ENCODE data around the gene PLD5.
"Not testable (repeated sequence)": the region's sequence is repeated elsewhere in the genome, so short reads cannot be mapped to it uniquely, and the experiment has no call there.

PLD5 gene

DNA sequence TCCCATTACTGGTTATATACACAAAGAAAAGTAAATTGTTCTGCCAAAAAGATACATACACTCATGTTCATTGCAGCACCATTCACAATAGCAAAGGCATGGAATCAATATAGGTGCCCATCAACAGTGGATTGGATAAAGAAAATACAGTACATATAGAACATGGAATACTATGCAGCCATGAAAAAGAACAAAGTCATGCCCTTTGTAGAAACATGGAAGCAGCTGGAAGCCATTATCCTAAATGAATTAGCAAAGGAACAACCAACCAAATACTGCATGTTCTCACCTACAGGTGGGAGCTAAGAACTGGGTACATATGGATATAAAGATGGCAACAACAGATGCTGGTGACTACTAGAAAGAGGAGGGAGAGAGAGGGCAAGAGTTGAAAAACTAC, 132.6 kb downstream of the PLD5 start:
- DNase-seq: no peak
- no peak overlapping the region for H2BK12ac ChIP-seq (ENCODE audit: low read length in 2 of 2)
- no peak overlapping the region for H2AFZ ChIP-seq (ENCODE audit: low read depth, low read length)
- H3K9me3 ChIP-seq (ENCODE audit: control insufficient read depth, low read length): no peaks in the 10 kb centered on the region
- H2BK120ac ChIP-seq (ENCODE audit: low read depth, low read length): no peak overlapping the region
- no peak overlapping the region for H2AK5ac ChIP-seq (ENCODE audit: low read length, severe bottlenecking)
- no peaks in the 10 kb centered on the region for H3K36me3 ChIP-seq (ENCODE audit: control insufficient read depth in 1 of 2, insufficient read depth in 2 of 2, low read depth in 1 of 2, low read length in 2 of 2)
- H4K8ac ChIP-seq (ENCODE audit: low read length): no peak overlapping the region
- H3K4ac ChIP-seq (ENCODE audit: low read depth in 1 of 2, low read length in 2 of 2): no peak overlapping the region
- H3K4me3 ChIP-seq (ENCODE audit: insufficient read depth in 1 of 2, low read depth in 1 of 2, low read length in 2 of 2): no peak overlapping the region
- H3K23ac ChIP-seq (ENCODE audit: low read length in 2 of 2): no peak overlapping the region
- H3K4me1 ChIP-seq (ENCODE audit: control insufficient read depth, insufficient read depth, low read depth, low read length): no peaks in the 10 kb centered on the region
- no peak overlapping the region for H3K9ac ChIP-seq (ENCODE audit: low read length)
- H3K4me2 ChIP-seq (ENCODE audit: low read length, poor library complexity, severe bottlenecking): no peak overlapping the region
- no peak overlapping the region for H3K18ac ChIP-seq (ENCODE audit: low read depth in 1 of 2, low read length in 2 of 2)
- no peak overlapping the region for H3K14ac ChIP-seq (ENCODE audit: low read length in 2 of 2)
- no peak overlapping the region for H3K27ac ChIP-seq (ENCODE audit: low read length, poor library complexity, severe bottlenecking)
- no peak overlapping the region for H2BK5ac ChIP-seq (ENCODE audit: low read depth, low read length, poor library complexity, severe bottlenecking)
- H2BK15ac ChIP-seq (ENCODE audit: low read depth, poor library complexity, severe bottlenecking): no peak overlapping the region
- no peaks in the 10 kb centered on the region for H3K79me1 ChIP-seq (replicated peaks; ENCODE audit: low read length, poor library complexity, severe bottlenecking)
- no peak overlapping the region for H4K91ac ChIP-seq (ENCODE audit: low read length)
- H3K27me3 ChIP-seq (ENCODE audit: control insufficient read depth in 1 of 2, insufficient read depth in 1 of 2, low read length in 2 of 2): no peaks in the 10 kb centered on the region

DNA sequence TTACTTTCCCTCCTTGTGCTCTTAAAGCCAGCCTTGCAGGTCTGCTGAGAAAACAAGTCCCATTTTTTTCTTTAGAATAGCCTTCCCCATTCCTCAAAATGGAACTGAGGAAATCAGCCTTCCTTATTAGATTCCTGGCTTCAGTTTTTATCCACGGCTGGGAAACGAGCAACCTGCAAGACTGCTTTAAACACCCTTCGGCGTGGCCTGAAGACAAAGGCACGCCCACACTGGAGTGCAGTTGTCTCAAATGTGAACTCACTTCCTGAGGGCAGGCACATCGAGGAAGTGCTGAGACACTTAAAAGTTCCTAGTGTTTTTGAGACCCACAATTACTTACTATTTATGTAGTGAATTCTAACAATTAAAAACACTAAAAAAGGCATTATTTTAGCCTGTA, 148.4 kb downstream of the PLD5 start:
- H3K23ac ChIP-seq (ENCODE audit: low read length in 2 of 2); H2BK12ac ChIP-seq (ENCODE audit: low read length in 2 of 2); H4K91ac ChIP-seq (ENCODE audit: low read length); H2AK5ac ChIP-seq (ENCODE audit: low read length, severe bottlenecking); H3K4me1 ChIP-seq (ENCODE audit: control insufficient read depth, insufficient read depth, low read depth, low read length); H3K9ac ChIP-seq (ENCODE audit: low read length); DNase-seq; H3K36me3 ChIP-seq (ENCODE audit: control insufficient read depth in 1 of 2, insufficient read depth in 2 of 2, low read depth in 1 of 2, low read length in 2 of 2); H2BK15ac ChIP-seq (ENCODE audit: low read depth, poor library complexity, severe bottlenecking); H3K18ac ChIP-seq (ENCODE audit: low read depth in 1 of 2, low read length in 2 of 2); H2AFZ ChIP-seq (ENCODE audit: low read depth, low read length); H3K27me3 ChIP-seq (ENCODE audit: control insufficient read depth in 1 of 2, insufficient read depth in 1 of 2, low read length in 2 of 2); H2BK5ac ChIP-seq (ENCODE audit: low read depth, low read length, poor library complexity, severe bottlenecking); H3K4me3 ChIP-seq (ENCODE audit: insufficient read depth in 1 of 2, low read depth in 1 of 2, low read length in 2 of 2); H4K8ac ChIP-seq (ENCODE audit: low read length); H3K4ac ChIP-seq (ENCODE audit: low read depth in 1 of 2, low read length in 2 of 2); H3K14ac ChIP-seq (ENCODE audit: low read length in 2 of 2); H2BK120ac ChIP-seq (ENCODE audit: low read depth, low read length); H3K27ac ChIP-seq (ENCODE audit: low read length, poor library complexity, severe bottlenecking); H3K79me1 ChIP-seq (replicated peaks; ENCODE audit: low read length, poor library complexity, severe bottlenecking); H3K9me3 ChIP-seq (ENCODE audit: control insufficient read depth, low read length); H3K4me2 ChIP-seq (ENCODE audit: low read length, poor library complexity, severe bottlenecking): not testable (repeated sequence)
- 77% methylated on average over 5 of the region's 6 CpGs for WGBS

DNA sequence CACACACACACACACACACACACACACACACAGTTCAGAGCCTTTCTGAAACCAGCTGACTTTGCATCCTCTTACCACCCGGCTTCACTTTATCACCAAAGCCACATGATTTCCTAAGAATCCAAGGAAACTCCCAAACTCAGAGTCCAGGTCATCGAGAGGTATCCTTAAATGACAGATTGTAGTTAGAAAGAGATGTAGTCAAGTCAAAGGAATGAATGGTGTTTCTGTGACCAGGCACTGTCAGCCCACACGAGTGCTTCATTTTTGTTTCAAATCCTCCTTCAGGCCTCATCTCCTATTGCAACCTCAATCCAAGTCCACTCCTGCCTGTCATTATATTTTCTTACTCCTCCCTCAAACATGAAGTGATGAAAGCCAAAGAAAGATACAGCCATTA, 174.1 kb downstream of the PLD5 start:
- H3K4me1 ChIP-seq (ENCODE audit: control insufficient read depth, insufficient read depth, low read depth, low read length); H4K8ac ChIP-seq (ENCODE audit: low read length); H3K14ac ChIP-seq (ENCODE audit: low read length in 2 of 2); H2BK5ac ChIP-seq (ENCODE audit: low read depth, low read length, poor library complexity, severe bottlenecking); H3K79me1 ChIP-seq (replicated peaks; ENCODE audit: low read length, poor library complexity, severe bottlenecking); H3K4me3 ChIP-seq (ENCODE audit: insufficient read depth in 1 of 2, low read depth in 1 of 2, low read length in 2 of 2); H3K9me3 ChIP-seq (ENCODE audit: control insufficient read depth, low read length); H3K4ac ChIP-seq (ENCODE audit: low read depth in 1 of 2, low read length in 2 of 2); H3K23ac ChIP-seq (ENCODE audit: low read length in 2 of 2); H2BK12ac ChIP-seq (ENCODE audit: low read length in 2 of 2); H3K27me3 ChIP-seq (ENCODE audit: control insufficient read depth in 1 of 2, insufficient read depth in 1 of 2, low read length in 2 of 2); H4K91ac ChIP-seq (ENCODE audit: low read length); H3K27ac ChIP-seq (ENCODE audit: low read length, poor library complexity, severe bottlenecking); H2AK5ac ChIP-seq (ENCODE audit: low read length, severe bottlenecking); H3K9ac ChIP-seq (ENCODE audit: low read length); DNase-seq; H2BK15ac ChIP-seq (ENCODE audit: low read depth, poor library complexity, severe bottlenecking); H3K18ac ChIP-seq (ENCODE audit: low read depth in 1 of 2, low read length in 2 of 2); H2BK120ac ChIP-seq (ENCODE audit: low read depth, low read length); H2AFZ ChIP-seq (ENCODE audit: low read depth, low read length); H3K4me2 ChIP-seq (ENCODE audit: low read length, poor library complexity, severe bottlenecking); H3K36me3 ChIP-seq (ENCODE audit: control insufficient read depth in 1 of 2, insufficient read depth in 2 of 2, low read depth in 1 of 2, low read length in 2 of 2): not testable (repeated sequence)
- WGBS: 62% methylated on average over 2 of the region's 3 CpGs

DNA sequence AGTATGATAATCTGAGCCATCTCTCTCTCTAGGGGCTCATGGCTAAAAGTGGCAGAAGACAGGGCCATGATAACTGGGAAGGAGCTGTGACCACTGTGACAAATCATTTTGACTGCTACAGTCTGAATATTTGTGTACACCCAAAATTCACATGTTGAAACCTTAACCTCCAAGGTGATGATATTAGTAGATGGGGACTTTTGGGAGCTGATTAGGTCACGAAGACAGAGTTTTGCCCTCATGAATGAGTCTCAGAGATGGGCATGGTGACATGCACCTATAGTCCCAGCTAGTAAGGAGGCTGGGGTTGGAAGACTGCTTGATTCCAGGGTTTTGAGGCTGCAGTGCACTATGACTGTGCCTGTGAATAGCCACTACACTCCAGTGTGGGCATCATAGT, 174.9 kb downstream of the PLD5 start:
- Histone ChIP-seq H3K23ac (ENCODE audit: low read length in 2 of 2) (no peak overlapping the region), H4K91ac (ENCODE audit: low read length) (no peak overlapping the region), H2AK5ac (ENCODE audit: low read length, severe bottlenecking) (no peak overlapping the region), H2AFZ (ENCODE audit: low read depth, low read length) (no peak overlapping the region), H3K27me3 (ENCODE audit: control insufficient read depth in 1 of 2, insufficient read depth in 1 of 2, low read length in 2 of 2) (no peaks in the 10 kb centered on the region), H3K4me2 (ENCODE audit: low read length, poor library complexity, severe bottlenecking) (no peak overlapping the region), H3K4me3 (ENCODE audit: insufficient read depth in 1 of 2, low read depth in 1 of 2, low read length in 2 of 2) (no peak overlapping the region), H3K14ac (ENCODE audit: low read length in 2 of 2) (no peak overlapping the region), H2BK120ac (ENCODE audit: low read depth, low read length) (no peak overlapping the region), H3K4me1 (ENCODE audit: control insufficient read depth, insufficient read depth, low read depth, low read length) (no peaks in the 10 kb centered on the region), H3K9ac (ENCODE audit: low read length) (no peak overlapping the region), H3K36me3 (ENCODE audit: control insufficient read depth in 1 of 2, insufficient read depth in 2 of 2, low read depth in 1 of 2, low read length in 2 of 2) (no peaks in the 10 kb centered on the region), H2BK12ac (ENCODE audit: low read length in 2 of 2) (no peak overlapping the region), H3K79me1 (replicated peaks; ENCODE audit: low read length, poor library complexity, severe bottlenecking) (no peaks in the 10 kb centered on the region), H3K18ac (ENCODE audit: low read depth in 1 of 2, low read length in 2 of 2) (no peak overlapping the region), H3K4ac (ENCODE audit: low read depth in 1 of 2, low read length in 2 of 2) (no peak overlapping the region), H3K9me3 (ENCODE audit: control insufficient read depth, low read length) (no peaks in the 10 kb centered on the region), H2BK15ac (ENCODE audit: low read depth, poor library complexity, severe bottlenecking) (no peak overlapping the region), H4K8ac (ENCODE audit: low read length) (no peak overlapping the region), H3K27ac (ENCODE audit: low read length, poor library complexity, severe bottlenecking) (no peak overlapping the region), H2BK5ac (ENCODE audit: low read depth, low read length, poor library complexity, severe bottlenecking) (no peak overlapping the region)
- 47% methylated on average over 1 of the region's 1 CpG for WGBS
- no peak for DNase-seq

Measured in mesenchymal stem cell (in vitro differentiated cells and primary cell).